IMR-90 (cell line): ENCODE data around the gene IL23A. TPM values are rescaled to one million over a fixed set of nuclear protein-coding genes. Genes with fewer than 3 reads are reported as not detected.

Experiments
- ATAC-seq: fragments of 200-7000 bp; cut with Tn5 transposase; 2 replicates; pipeline ENCODE4 v1.9.1; 2020; ENCODE audit warnings: low read depth, mild to moderate bottlenecking, moderate library complexity
- BruUV-seq: library from RNA; stranded (reverse); fragments of 400-500 nt; replicated peaks from 2 replicates; lab custom pipeline; 2021; lab: Mats Ljungman, UMichigan
- CTCF ChIA-PET: fragments of 300-600 bp; formaldehyde crosslinking; extraction: SDS; loops from one replicate; lab custom pipeline; 2021; ENCODE audit warnings: antibody characterized with exemption; lab: Yijun Ruan, JAX
- POLR2A ChIA-PET: fragments of 300-600 bp; sonication (Branson Sonifier 250); formaldehyde crosslinking; loops from one replicate; lab custom pipeline; 2022; ENCODE audit warnings: antibody characterized with exemption; ENCODE audit not compliant: unreplicated experiment; lab: Charles Lee
- DNase-seq: peaks from one replicate; pipeline ENCODE4 v3.0.0; 2013
- H2AFZ ChIP-seq: replicated peaks from 2 replicates; pipeline ENCODE3; 2013; ENCODE audit warnings: low read length, mild to moderate bottlenecking; ENCODE audit not compliant: poor library complexity
- H2AK5ac ChIP-seq: 2 replicates; pipeline ENCODE4 v1.6.1; 2013; ENCODE audit warnings: low read depth, low read length, inconsistent platforms
- H2AK9ac ChIP-seq: replicated peaks from 2 replicates; pipeline ENCODE3; 2013; ENCODE audit warnings: mild to moderate bottlenecking, low read depth, low read length, moderate library complexity; ENCODE audit not compliant: poor library complexity
- H2BK120ac ChIP-seq: 2 replicates; pipeline ENCODE4 v1.6.1; 2013; ENCODE audit warnings: low read depth, low read length, inconsistent platforms
- H2BK15ac ChIP-seq: 3 replicates; pipeline ENCODE4 v1.6.1; 2013; ENCODE audit warnings: low read depth, low read length, inconsistent platforms
- H2BK20ac ChIP-seq: 2 replicates; pipeline ENCODE4 v1.6.1; 2013; ENCODE audit warnings: low read depth, mild to moderate bottlenecking, inconsistent platforms, low read length, moderate library complexity
- H2BK5ac ChIP-seq: 2 replicates; pipeline ENCODE4 v1.6.1; 2013; ENCODE audit warnings: mild to moderate bottlenecking, low read depth, low read length, inconsistent platforms; ENCODE audit not compliant: poor library complexity, severe bottlenecking
- H3K14ac ChIP-seq: replicated peaks from 2 replicates; pipeline ENCODE4 v1.6.1; 2013; ENCODE audit warnings: low read depth, low read length, inconsistent platforms
- H3K18ac ChIP-seq: 2 replicates; pipeline ENCODE4 v1.6.1; 2013; ENCODE audit warnings: low read depth, low read length, control low read depth
- H3K23ac ChIP-seq: 2 replicates; pipeline ENCODE4 v1.6.1; 2013; ENCODE audit warnings: low read depth, low read length, inconsistent platforms
- H3K27ac ChIP-seq: 2 replicates; pipeline ENCODE4 v1.5.1; 2013; ENCODE audit warnings: mild to moderate bottlenecking, control low read depth, low read length; ENCODE audit not compliant: insufficient read depth
- H3K27me3 ChIP-seq: 2 replicates; pipeline ENCODE4 v1.6.1; 2013; ENCODE audit warnings: low read length; ENCODE audit not compliant: control insufficient read depth, insufficient read depth
- H3K36me3 ChIP-seq: 2 replicates; pipeline ENCODE4 v1.6.1; 2013; ENCODE audit warnings: low read length, mixed read lengths; ENCODE audit not compliant: control insufficient read depth, insufficient read depth
- H3K4ac ChIP-seq: 2 replicates; pipeline ENCODE4 v1.6.1; 2013; ENCODE audit warnings: low read depth, low read length, inconsistent platforms
- H3K4me1 ChIP-seq: 2 replicates; pipeline ENCODE4 v1.6.1; 2013; ENCODE audit warnings: low read length, mixed read lengths; ENCODE audit not compliant: control insufficient read depth, insufficient read depth
- H3K4me2 ChIP-seq: 2 replicates; pipeline ENCODE4 v1.6.1; 2013; ENCODE audit warnings: low read depth, mild to moderate bottlenecking, control low read depth, low read length, moderate library complexity
- H3K4me3 ChIP-seq: 2 replicates; pipeline ENCODE4 v1.5.1; 2013; ENCODE audit warnings: low read depth, mild to moderate bottlenecking, control low read depth, low read length, moderate library complexity; ENCODE audit not compliant: insufficient read depth
- H3K56ac ChIP-seq: 2 replicates; pipeline ENCODE4 v1.6.1; 2013; ENCODE audit warnings: low read length, inconsistent platforms; ENCODE audit not compliant: insufficient read depth; ENCODE audit errors: extremely low read depth
- H3K79me1 ChIP-seq, 2 experiments: 2 replicates each; pipeline ENCODE4 v1.6.1; 2013; ENCODE audit warnings: low read length in 2 of 2, inconsistent platforms in 1 of 2, low read depth in 1 of 2
- H3K9ac ChIP-seq: 2 replicates; pipeline ENCODE4 v1.6.1; 2013; ENCODE audit warnings: low read depth, low read length, control low read depth
- H3K9me1 ChIP-seq: 2 replicates; pipeline ENCODE4 v1.6.1; 2013; ENCODE audit warnings: low read length, inconsistent platforms; ENCODE audit not compliant: insufficient read depth
- H3K9me3 ChIP-seq: 2 replicates; pipeline ENCODE4 v1.6.1; 2013; ENCODE audit warnings: low read length; ENCODE audit not compliant: control insufficient read depth, insufficient read depth
- H4K20me1 ChIP-seq: 2 replicates; pipeline ENCODE4 v1.6.1; 2013; ENCODE audit warnings: low read length, inconsistent platforms; ENCODE audit not compliant: insufficient read depth
- H4K5ac ChIP-seq: 2 replicates; pipeline ENCODE4 v1.6.1; 2013; ENCODE audit warnings: mild to moderate bottlenecking, low read depth, low read length, control low read depth
- H4K8ac ChIP-seq, 2 experiments: 2 replicates each; pipeline ENCODE4 v1.6.1; 2013; ENCODE audit warnings: low read depth in 2 of 2, low read length in 2 of 2, control low read depth in 1 of 2, inconsistent platforms in 1 of 2
- H4K91ac ChIP-seq: 2 replicates; pipeline ENCODE4 v1.6.1; 2013; ENCODE audit warnings: low read depth, low read length, inconsistent platforms; ENCODE audit not compliant: insufficient read depth
- BHLHE40 ChIP-seq: fragments of 150-350 bp; IDR thresholded peaks from 2 replicates; pipeline ENCODE4 v1.6.1; 2016; ENCODE audit warnings: mild to moderate bottlenecking, low read depth, low read length
- CEBPB ChIP-seq: IDR thresholded peaks from 2 replicates; pipeline ENCODE4 v1.6.1; 2012; ENCODE audit warnings: low read depth, low read length, improper control_type of control experiment
- CHD1 ChIP-seq: IDR thresholded peaks from 2 replicates; pipeline ENCODE4 v1.6.1; 2012; ENCODE audit warnings: low read depth, low read length, improper control_type of control experiment
- CTCF ChIP-seq: conservative IDR thresholded peaks from 2 replicates; pipeline ENCODE4 v1.5.1; 2012; ENCODE audit warnings: mild to moderate bottlenecking, low read depth, low read length, improper control_type of control experiment
- ELK1 ChIP-seq: fragments of 150-350 bp; IDR thresholded peaks from 2 replicates; pipeline ENCODE4 v1.6.1; 2016; ENCODE audit warnings: low read depth, mild to moderate bottlenecking, low read length, moderate library complexity, borderline replicate concordance
- FOS ChIP-seq: fragments of 150-350 bp; IDR thresholded peaks from 2 replicates; pipeline ENCODE4 v1.6.1; 2016; ENCODE audit warnings: low read depth, low read length
- MAZ ChIP-seq: IDR thresholded peaks from 2 replicates; pipeline ENCODE4 v1.6.1; 2012; ENCODE audit warnings: low read depth, mild to moderate bottlenecking, low read length, improper control_type of control experiment, moderate library complexity, borderline replicate concordance
- MXI1 ChIP-seq: IDR thresholded peaks from 2 replicates; pipeline ENCODE4 v1.6.1; 2012; ENCODE audit warnings: low read depth, mild to moderate bottlenecking, low read length, moderate library complexity, borderline replicate concordance
- NFE2L2 ChIP-seq: fragments of 150-350 bp; IDR thresholded peaks from 2 replicates; pipeline ENCODE4 v1.6.1; 2016; ENCODE audit warnings: low read depth, mild to moderate bottlenecking, low read length
- POLR2A ChIP-seq: IDR thresholded peaks from 2 replicates; pipeline ENCODE4 v1.6.1; 2012; ENCODE audit warnings: mild to moderate bottlenecking, low read depth, low read length
- RCOR1 ChIP-seq: IDR thresholded peaks from 2 replicates; pipeline ENCODE4 v1.6.1; 2012; ENCODE audit warnings: mild to moderate bottlenecking, low read length, improper control_type of control experiment; ENCODE audit not compliant: insufficient replicate concordance
- RFX5 ChIP-seq: IDR thresholded peaks from 2 replicates; pipeline ENCODE4 v1.8.0; 2012; ENCODE audit warnings: low read depth, mild to moderate bottlenecking, low read length, moderate library complexity
- WGBS, 2 experiments: methylation state at CpG; one replicate each; pipeline versions ENCODE4 v1.1.5 to v1.1.7; 2013; ENCODE audit warnings: missing lambda C conversion rate in 2 of 2; ENCODE audit not compliant: insufficient read length in 1 of 2; ENCODE audit errors: extremely low coverage in 2 of 2; 5-methylcytosine and 5-hydroxymethylcytosine counted together
- dilution Hi-C: fragments of 300-500 bp; cut with HindIII; formaldehyde crosslinking; loops from one replicate; pipeline ENCODE4 v1.14.3; 2018; ENCODE audit warnings: low sequenced_read_pairs; ENCODE audit not compliant: unreplicated experiment
- in situ Hi-C: fragments of 300-500 bp; cut with MboI; formaldehyde crosslinking; loops from 3 replicates; pipeline ENCODE4 v1.14.3; 2019; ENCODE audit warnings: low sequenced_read_pairs, inconsistent platforms, mixed read lengths
- intact Hi-C: fragments of 100-400 bp; cut with micrococcal nuclease; formaldehyde crosslinking; loops from 2 replicates; pipeline ENCODE4 v1.10.0; 2022
- polyA plus RNA-seq, 3 experiments: library from polyadenylated mRNA; depleted of rRNA; stranded (reverse); fragments of >200 nt; gene quantifications; 2 replicates each; pipeline ENCODE4 v1.2.3, GENCODE V29; 2012; ENCODE audit warnings: low replicate concordance in 1 of 3
- total RNA-seq: library from RNA; depleted of rRNA; stranded (reverse); fragments of >200 nt; gene quantifications from 2 replicates; pipeline ENCODE4 v1.2.3, GENCODE V29; 2012
- TF ChIP-seq, protein P1 (sequence below): fragments of 150-350 bp; IDR thresholded peaks from 2 replicates; pipeline ENCODE4 v1.6.1; 2017; ENCODE audit warnings: mild to moderate bottlenecking, antibody characterized with exemption, low read length, low read depth

The IL23A gene
- total and polyA plus RNA-seq, 2 of the 4 experiments (the other 2 are of a cell fraction) = 0.55 TPM; not detected in 1

- no peak overlapping the region for H3K27ac ChIP-seq
- intact Hi-C loops (loop anchor here (5.0 kb wide), 1 partner anchor 51 kb away; no protein-coding TSS in a partner anchor), dilution Hi-C loops (no loop called here), in situ Hi-C loops (no loop called here)
- BruUV-seq = no TSS peak
- no peak overlapping the region for H3K4me2 ChIP-seq
- no peaks in the 10 kb centered on the region for H3K36me3 ChIP-seq
- no peak overlapping the region for H3K14ac ChIP-seq
- H2AFZ ChIP-seq = no peak overlapping the region
- no peaks in the 10 kb centered on the region for H4K20me1 ChIP-seq
- H2BK15ac ChIP-seq = no peak overlapping the region
- H3K4me1 ChIP-seq = peaks cover 9% of the 10 kb centered on the region
- ATAC-seq = no peak
- H3K18ac ChIP-seq = no peak overlapping the region
- ChIA-PET POLR2A (no interaction called here), CTCF (no interaction called here)
- H3K56ac ChIP-seq = no peak overlapping the region
- H3K9me3 ChIP-seq = no peaks in the 10 kb centered on the region
- H4K91ac ChIP-seq = no peak overlapping the region
- peaks cover 3% of the 10 kb centered on the region; the same call in 1 of the 2 replicates for H3K9me1 ChIP-seq
- H3K4me3 ChIP-seq = no peak overlapping the region
- H4K8ac ChIP-seq = no peak overlapping the region
- WGBS, 2 experiments = no CpG with 5 or more reads among the region's 1 CpG
- no peaks in the 10 kb centered on the region for H3K79me1 ChIP-seq
- no peak overlapping the region for H2AK5ac ChIP-seq
- no peak for DNase-seq
- peaks cover 9% of the 10 kb centered on the region for H3K27me3 ChIP-seq
- no peak overlapping the region for H2BK20ac ChIP-seq
- no peak overlapping the region for H2BK120ac ChIP-seq
- no peak overlapping the region for H4K5ac ChIP-seq
- H3K4ac ChIP-seq = no peak overlapping the region
- TF ChIP-seq FOS (no peak), CTCF (no peak), ELK1 (no peak), NFE2L2 (no peak), MXI1 (no peak), CEBPB (no peak), MAZ (no peak), RFX5 (no peak), BHLHE40 (no peak), POLR2A (no peak), RCOR1 (no peak), CHD1 (no peak)
- TF ChIP-seq, protein P1, sequence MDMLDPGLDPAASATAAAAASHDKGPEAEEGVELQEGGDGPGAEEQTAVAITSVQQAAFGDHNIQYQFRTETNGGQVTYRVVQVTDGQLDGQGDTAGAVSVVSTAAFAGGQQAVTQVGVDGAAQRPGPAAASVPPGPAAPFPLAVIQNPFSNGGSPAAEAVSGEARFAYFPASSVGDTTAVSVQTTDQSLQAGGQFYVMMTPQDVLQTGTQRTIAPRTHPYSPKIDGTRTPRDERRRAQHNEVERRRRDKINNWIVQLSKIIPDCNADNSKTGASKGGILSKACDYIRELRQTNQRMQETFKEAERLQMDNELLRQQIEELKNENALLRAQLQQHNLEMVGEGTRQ = no peak
- no peak overlapping the region for H3K23ac ChIP-seq
- no peak overlapping the region for H2AK9ac ChIP-seq
- H2BK5ac ChIP-seq = no peak overlapping the region
- no peak overlapping the region for H3K9ac ChIP-seq
These were observed 47.2 kb downstream of the IL23A start for GRCh38 chr12:56385873-56386272.
